Measurements from ENCODE around the gene ZACN. TPM values are rescaled to one million over a fixed set of nuclear protein-coding genes. Genes with fewer than 3 reads are reported as not detected.

Gene ZACN
- total RNA-seq, 1 donor from 2014 or later: 0.23 TPM

DNA sequence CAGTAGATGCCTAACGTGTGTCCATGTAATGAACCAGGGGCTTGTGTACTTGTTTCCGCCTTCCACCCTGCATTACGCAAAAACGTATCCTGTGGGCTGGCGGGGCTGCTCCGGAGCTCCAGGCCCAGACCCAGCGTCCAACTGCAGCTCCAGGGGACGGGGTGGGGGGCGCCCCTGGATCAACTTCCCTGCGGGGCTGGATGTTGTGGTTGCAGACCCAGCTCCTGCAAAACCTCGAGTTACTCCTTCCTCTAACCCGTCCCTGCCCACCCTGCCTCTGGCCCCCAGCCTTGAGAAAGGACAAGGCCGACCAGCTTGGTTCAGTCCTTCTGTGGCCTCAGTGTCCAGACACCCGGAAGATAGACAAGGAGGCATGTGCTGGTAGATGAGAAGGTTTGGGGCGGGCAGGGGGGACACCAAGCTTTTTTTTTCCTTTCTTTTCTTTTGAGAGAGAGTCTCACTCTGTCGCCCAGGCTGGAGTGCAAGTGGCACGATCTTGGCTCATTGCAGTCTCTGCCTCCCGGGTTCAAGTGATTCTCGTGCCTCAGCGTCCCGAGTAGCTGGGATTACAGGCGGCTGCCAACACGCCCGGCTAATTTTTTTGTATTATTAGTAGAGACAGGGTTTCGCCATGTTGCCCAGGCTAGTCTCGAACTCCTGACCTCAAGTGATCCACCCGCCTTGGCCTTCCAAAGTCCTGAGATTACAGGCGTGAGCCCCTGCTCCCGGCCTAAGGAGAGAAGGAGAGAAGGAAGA lies 25.3 kb downstream of the ZACN start:
- no peaks in the 10 kb centered on the region for H3K9me3 ChIP-seq (ENCODE audit: insufficient read depth, low read depth, low read length)
- H3K4me3 ChIP-seq (ENCODE audit: insufficient read depth, low read depth, low read length): peak overlapping the region; percentile 89
- H3K9me3 Mint-ChIP-seq (ENCODE audit: unreplicated experiment): no peaks in the 10 kb centered on the region
- TF ChIP-seq, protein P1, sequence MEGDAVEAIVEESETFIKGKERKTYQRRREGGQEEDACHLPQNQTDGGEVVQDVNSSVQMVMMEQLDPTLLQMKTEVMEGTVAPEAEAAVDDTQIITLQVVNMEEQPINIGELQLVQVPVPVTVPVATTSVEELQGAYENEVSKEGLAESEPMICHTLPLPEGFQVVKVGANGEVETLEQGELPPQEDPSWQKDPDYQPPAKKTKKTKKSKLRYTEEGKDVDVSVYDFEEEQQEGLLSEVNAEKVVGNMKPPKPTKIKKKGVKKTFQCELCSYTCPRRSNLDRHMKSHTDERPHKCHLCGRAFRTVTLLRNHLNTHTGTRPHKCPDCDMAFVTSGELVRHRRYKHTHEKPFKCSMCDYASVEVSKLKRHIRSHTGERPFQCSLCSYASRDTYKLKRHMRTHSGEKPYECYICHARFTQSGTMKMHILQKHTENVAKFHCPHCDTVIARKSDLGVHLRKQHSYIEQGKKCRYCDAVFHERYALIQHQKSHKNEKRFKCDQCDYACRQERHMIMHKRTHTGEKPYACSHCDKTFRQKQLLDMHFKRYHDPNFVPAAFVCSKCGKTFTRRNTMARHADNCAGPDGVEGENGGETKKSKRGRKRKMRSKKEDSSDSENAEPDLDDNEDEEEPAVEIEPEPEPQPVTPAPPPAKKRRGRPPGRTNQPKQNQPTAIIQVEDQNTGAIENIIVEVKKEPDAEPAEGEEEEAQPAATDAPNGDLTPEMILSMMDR (IDR thresholded peaks at IDR 0.05; ENCODE audit: insufficient read depth, low read depth, low read length): no peak
- no peak for TF ChIP-seq EZH2 (IDR thresholded peaks at IDR 0.05; ENCODE audit: insufficient read depth, low read length)
- peaks cover 9% of the 10 kb centered on the region for H3K4me1 ChIP-seq (ENCODE audit: insufficient read depth, low read length)
- peaks cover 28% of the 10 kb centered on the region for H3K79me2 ChIP-seq (ENCODE audit: insufficient read depth, low read length)
- H4K20me1 ChIP-seq (ENCODE audit: insufficient read depth, low read length): peaks cover 12% of the 10 kb centered on the region
- peaks cover 10% of the 10 kb centered on the region for H3K36me3 Mint-ChIP-seq (ENCODE audit: low read depth, unreplicated experiment)
- H3K27me3 ChIP-seq (ENCODE audit: insufficient read depth, low read length): no peaks in the 10 kb centered on the region
- peak overlapping the region; percentile 80 for H3K27ac ChIP-seq (ENCODE audit: low read depth, low read length)
- DNase-seq (ENCODE audit: low read depth): no peak
- peak overlapping the region; percentile 91 for H3K9ac ChIP-seq (ENCODE audit: low read length)
- H2AFZ ChIP-seq (ENCODE audit: low read depth, low read length): peak overlapping the region; percentile 98
- peaks cover 4% of the 10 kb centered on the region for H3K4me1 Mint-ChIP-seq (ENCODE audit: low read depth, unreplicated experiment)
- H3K4me3 Mint-ChIP-seq (ENCODE audit: unreplicated experiment): no peak overlapping the region
- peaks cover 17% of the 10 kb centered on the region for H3K36me3 ChIP-seq (ENCODE audit: insufficient read depth, low read length)
- peak overlapping the region; percentile 100 for H3K4me2 ChIP-seq (ENCODE audit: low read length)
- no peak overlapping the region for H3K27ac Mint-ChIP-seq (ENCODE audit: unreplicated experiment)
- no peaks in the 10 kb centered on the region for H3K27me3 Mint-ChIP-seq (ENCODE audit: low read depth, unreplicated experiment)
- no peak for FAIRE-seq

DNA sequence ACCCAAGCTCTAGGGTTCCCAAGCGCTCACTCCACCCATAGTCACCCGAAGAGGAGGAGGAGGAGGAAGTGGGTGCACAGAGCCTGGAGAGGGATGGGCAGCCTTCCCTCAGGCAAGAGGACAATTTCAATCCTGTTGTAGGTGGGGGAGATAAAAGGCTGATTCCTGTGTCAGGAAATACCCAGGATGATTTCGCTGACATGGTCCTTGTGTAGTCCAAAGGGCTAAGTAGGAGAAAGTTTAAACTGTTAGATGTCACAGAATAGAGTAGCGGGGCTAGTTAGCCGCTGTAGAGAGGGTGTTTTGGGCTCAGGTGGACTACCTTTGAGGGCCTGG lies 25.9 kb downstream of the ZACN start:
- no peak overlapping the region for H3K4me3 ChIP-seq (ENCODE audit: insufficient read depth, low read depth, low read length)
- DNase-seq (ENCODE audit: low read depth): no peak
- H3K36me3 ChIP-seq (ENCODE audit: insufficient read depth, low read length): peaks cover 12% of the 10 kb centered on the region
- Mint-ChIP-seq H3K9me3 (ENCODE audit: unreplicated experiment) (no peaks in the 10 kb centered on the region), H3K27ac (ENCODE audit: unreplicated experiment) (no peak overlapping the region), H3K4me1 (ENCODE audit: low read depth, unreplicated experiment) (peaks cover 4% of the 10 kb centered on the region), H3K36me3 (ENCODE audit: low read depth, unreplicated experiment) (peaks cover 9% of the 10 kb centered on the region), H3K4me3 (ENCODE audit: unreplicated experiment) (no peak overlapping the region), H3K27me3 (ENCODE audit: low read depth, unreplicated experiment) (no peaks in the 10 kb centered on the region)
- no peak overlapping the region for H3K9ac ChIP-seq (ENCODE audit: low read length)
- FAIRE-seq: no peak
- H3K27me3 ChIP-seq (ENCODE audit: insufficient read depth, low read length): no peaks in the 10 kb centered on the region
- peaks cover 12% of the 10 kb centered on the region for H4K20me1 ChIP-seq (ENCODE audit: insufficient read depth, low read length)
- TF ChIP-seq, protein P1 (IDR thresholded peaks at IDR 0.05; ENCODE audit: insufficient read depth, low read depth, low read length): no peak
- no peak for TF ChIP-seq EZH2 (IDR thresholded peaks at IDR 0.05; ENCODE audit: insufficient read depth, low read length)
- H3K4me1 ChIP-seq (ENCODE audit: insufficient read depth, low read length): peaks cover 9% of the 10 kb centered on the region
- no peak overlapping the region for H3K27ac ChIP-seq (ENCODE audit: low read depth, low read length)
- no peaks in the 10 kb centered on the region for H3K9me3 ChIP-seq (ENCODE audit: insufficient read depth, low read depth, low read length)
- no peak overlapping the region for H3K4me2 ChIP-seq (ENCODE audit: low read length)
- no peak overlapping the region for H2AFZ ChIP-seq (ENCODE audit: low read depth, low read length)
- peaks cover 26% of the 10 kb centered on the region for H3K79me2 ChIP-seq (ENCODE audit: insufficient read depth, low read length)

DNA sequence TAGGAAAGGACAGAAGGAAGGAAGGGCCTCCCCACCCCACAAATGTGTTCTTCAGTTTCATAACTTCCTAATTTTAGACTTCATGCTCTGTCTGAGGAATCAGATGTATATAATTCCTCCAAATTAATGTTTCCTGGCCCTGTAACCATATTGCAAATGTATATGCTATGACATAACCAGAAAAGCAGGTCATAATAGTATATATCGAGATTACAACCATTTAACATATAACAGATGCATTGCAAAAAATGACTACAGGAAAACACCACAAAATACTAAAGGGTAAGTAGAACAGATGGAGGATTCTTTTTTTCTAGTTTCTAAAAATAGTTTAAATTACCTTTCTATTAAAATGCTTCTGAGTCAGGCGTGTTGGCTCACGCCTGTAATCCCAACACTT lies 27.7 kb downstream of the ZACN start:
- Mint-ChIP-seq H3K27me3 (ENCODE audit: low read depth, unreplicated experiment) (no peaks in the 10 kb centered on the region), H3K36me3 (ENCODE audit: low read depth, unreplicated experiment) (peaks cover 4% of the 10 kb centered on the region), H3K4me1 (ENCODE audit: low read depth, unreplicated experiment) (peaks cover 4% of the 10 kb centered on the region), H3K4me3 (ENCODE audit: unreplicated experiment) (no peak overlapping the region), H3K9me3 (ENCODE audit: unreplicated experiment) (no peaks in the 10 kb centered on the region), H3K27ac (ENCODE audit: unreplicated experiment) (no peak overlapping the region)
- H3K79me2 ChIP-seq (ENCODE audit: insufficient read depth, low read length): peaks cover 19% of the 10 kb centered on the region
- FAIRE-seq (no peak), DNase-seq (ENCODE audit: low read depth) (no peak)
- H3K36me3 ChIP-seq (ENCODE audit: insufficient read depth, low read length): peaks cover 1% of the 10 kb centered on the region
- peaks cover 9% of the 10 kb centered on the region for H3K4me1 ChIP-seq (ENCODE audit: insufficient read depth, low read length)
- no peak overlapping the region for H2AFZ ChIP-seq (ENCODE audit: low read depth, low read length)
- H3K4me2 ChIP-seq (ENCODE audit: low read length): no peak overlapping the region
- no peak overlapping the region for H3K27ac ChIP-seq (ENCODE audit: low read depth, low read length)
- H3K27me3 ChIP-seq (ENCODE audit: insufficient read depth, low read length): no peaks in the 10 kb centered on the region
- TF ChIP-seq, protein P1 (IDR thresholded peaks at IDR 0.05; ENCODE audit: insufficient read depth, low read depth, low read length): no peak
- no peak for TF ChIP-seq EZH2 (IDR thresholded peaks at IDR 0.05; ENCODE audit: insufficient read depth, low read length)
- no peak overlapping the region for H3K4me3 ChIP-seq (ENCODE audit: insufficient read depth, low read depth, low read length)
- no peak overlapping the region for H3K9ac ChIP-seq (ENCODE audit: low read length)
- H3K9me3 ChIP-seq (ENCODE audit: insufficient read depth, low read depth, low read length): no peaks in the 10 kb centered on the region
- H4K20me1 ChIP-seq (ENCODE audit: insufficient read depth, low read length): peaks cover 5% of the 10 kb centered on the region

Measured in astrocyte (in vitro differentiated cells and primary cell).